Right atrium auricular region (tissue), 2 donors: ENCODE results near the gene OSCP1. TPM values are rescaled to one million over a fixed set of nuclear protein-coding genes. Genes with fewer than 3 reads are reported as not detected.

ENCODE experiments used
- DNase-seq: peaks from one replicate; pipeline ENCODE4 v3.0.0-alpha.2; 2019; ENCODE audit warnings: low spot score
- H3K27ac ChIP-seq, 2 donors: fragments of 200-600 bp; sonication (generic); 1 replicate in 1 of 2; 2 replicates in 1 of 2; pipeline ENCODE4 v1.5.1; 2016 to 2019
- H3K27me3 ChIP-seq, 2 donors: fragments of 200-600 bp; sonication (generic); one replicate each; pipeline versions ENCODE4 v1.5.1 to v1.6.0; 2017 to 2019
- H3K36me3 ChIP-seq: fragments of 200-600 bp; sonication (generic); one replicate; pipeline ENCODE4 v1.5.1; 2016
- H3K4me1 ChIP-seq, 2 donors: fragments of 200-600 bp; sonication (generic); one replicate each; pipeline versions ENCODE4 v1.5.1 to v1.6.0; 2017 to 2019
- H3K4me3 ChIP-seq, 2 donors: fragments of 200-600 bp; sonication (generic); 1 replicate in 1 of 2; 2 replicates in 1 of 2; pipeline ENCODE4 v1.5.1; 2017 to 2019; ENCODE audit warnings: mild to moderate bottlenecking in 1 of 2, moderate library complexity in 1 of 2
- H3K9me3 ChIP-seq, 2 donors: fragments of 200-600 bp; sonication (generic); one replicate each; pipeline ENCODE4 v1.5.1; 2019
- CTCF ChIP-seq, 2 donors: fragments of 200-600 bp; sonication (generic); IDR thresholded peaks; one replicate each; pipeline ENCODE4 v1.5.1; 2019; ENCODE audit warnings: antibody characterized with exemption in 2 of 2
- total RNA-seq, 2 donors: library from RNA; depleted of rRNA; stranded (reverse); fragments of >200 nt; gene quantifications; one replicate each; pipeline ENCODE4 v1.1.0, GENCODE V29; 2016

The OSCP1 gene
- total RNA-seq, 2 donors from 2014 or later: 4.9 to 7.9 TPM

DNA sequence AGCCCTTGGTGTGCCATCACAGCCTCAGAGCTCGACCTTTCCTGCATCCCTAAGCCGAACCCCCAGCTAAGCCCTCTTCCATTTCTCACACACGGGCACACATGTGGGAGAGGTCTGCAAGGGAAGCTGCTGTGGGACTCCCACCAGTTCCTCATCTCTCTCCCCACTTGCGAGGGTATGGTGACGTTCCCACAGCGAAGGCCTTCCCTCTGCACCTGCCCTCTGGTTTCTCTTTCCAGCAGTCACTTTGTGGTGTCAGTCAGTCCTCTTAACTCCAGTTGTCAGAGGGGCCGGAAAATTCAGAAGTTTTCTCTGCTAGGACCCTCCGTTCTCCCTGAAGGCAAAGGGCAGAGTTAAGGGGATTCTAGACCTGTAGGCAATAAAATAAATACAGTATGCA lies 59.0 kb downstream of the OSCP1 start:
- Histone ChIP-seq H3K4me3 (no peak overlapping the region), H3K27ac (no peak overlapping the region), H3K27me3 (no peaks in the 10 kb centered on the region), H3K4me1 (peaks cover 0 to 38% of the 10 kb centered on the region in 2 donors), H3K9me3 (no peaks in the 10 kb centered on the region), H3K36me3 (peaks cover 33% of the 10 kb centered on the region)
- DNase-seq: no peak
- TF ChIP-seq CTCF (IDR thresholded peaks at IDR 0.05): no peak

GRCh38 chr1:36390411-36390810 lies 59.8 kb downstream of the OSCP1 start:
- no peak for TF ChIP-seq CTCF (IDR thresholded peaks at IDR 0.05)
- Histone ChIP-seq H3K4me3 (no peak overlapping the region), H3K36me3 (peaks cover 33% of the 10 kb centered on the region), H3K9me3 (no peaks in the 10 kb centered on the region), H3K27ac (no peak overlapping the region), H3K4me1 (peaks cover 0 to 35% of the 10 kb centered on the region in 2 donors), H3K27me3 (no peaks in the 10 kb centered on the region)
- DNase-seq: no peak

DNA sequence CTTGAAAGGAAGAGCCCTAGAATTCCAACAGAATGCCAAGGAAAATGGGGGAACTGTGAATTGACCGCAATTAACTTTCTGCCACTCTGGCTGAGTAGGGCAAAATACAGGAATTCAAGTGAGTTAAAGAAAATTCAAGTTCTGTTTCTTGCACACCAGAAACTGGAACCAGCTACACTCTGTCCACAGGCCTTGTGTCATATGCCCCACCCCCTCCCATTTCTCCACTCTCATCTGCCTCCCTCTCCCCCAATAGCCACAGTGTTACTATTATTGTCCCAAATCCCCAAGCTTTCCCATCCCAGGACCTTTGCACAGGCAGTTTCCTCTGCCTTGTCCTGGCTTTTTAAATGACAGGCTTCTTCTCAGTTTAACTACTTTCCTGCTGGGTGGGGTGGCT lies 60.3 kb downstream of the OSCP1 start:
- Histone ChIP-seq H3K36me3 (peaks cover 33% of the 10 kb centered on the region), H3K9me3 (no peaks in the 10 kb centered on the region), H3K4me3 (no peak overlapping the region), H3K4me1 (peaks cover 0 to 36% of the 10 kb centered on the region in 2 donors), H3K27ac (peak overlapping the region in 1 of 2 donors; percentile 94), H3K27me3 (no peaks in the 10 kb centered on the region)
- TF ChIP-seq CTCF (IDR thresholded peaks at IDR 0.05): no peak
- no peak for DNase-seq

DNA sequence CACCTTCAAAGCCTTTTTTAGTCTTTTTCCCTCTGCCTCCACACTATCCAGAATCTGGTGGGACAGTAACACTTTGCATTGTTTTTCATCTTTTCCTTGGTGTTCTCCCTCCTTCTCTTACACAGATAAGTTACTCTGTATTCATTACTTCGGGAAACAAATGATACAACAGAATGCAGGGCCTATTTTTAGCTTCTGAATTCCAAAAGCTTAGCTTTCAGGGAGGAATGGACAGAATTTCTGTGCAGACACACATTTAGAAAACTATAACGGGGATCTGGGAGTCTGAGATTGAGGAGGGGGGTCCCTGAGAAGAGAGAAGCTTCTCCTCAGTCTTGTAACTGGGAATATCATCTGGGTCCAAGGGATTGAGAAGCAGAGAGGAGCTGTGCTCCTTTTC lies 61.0 kb downstream of the OSCP1 start:
- no peaks in the 10 kb centered on the region for H3K9me3 ChIP-seq
- peaks cover 0 to 43% of the 10 kb centered on the region in 2 donors for H3K4me1 ChIP-seq
- H3K27ac ChIP-seq: peak overlapping the region; percentile 25 to 94
- no peak overlapping the region for H3K4me3 ChIP-seq
- no peak for DNase-seq
- H3K36me3 ChIP-seq: peaks cover 33% of the 10 kb centered on the region
- TF ChIP-seq CTCF (IDR thresholded peaks at IDR 0.05): no peak
- no peaks in the 10 kb centered on the region for H3K27me3 ChIP-seq

DNA sequence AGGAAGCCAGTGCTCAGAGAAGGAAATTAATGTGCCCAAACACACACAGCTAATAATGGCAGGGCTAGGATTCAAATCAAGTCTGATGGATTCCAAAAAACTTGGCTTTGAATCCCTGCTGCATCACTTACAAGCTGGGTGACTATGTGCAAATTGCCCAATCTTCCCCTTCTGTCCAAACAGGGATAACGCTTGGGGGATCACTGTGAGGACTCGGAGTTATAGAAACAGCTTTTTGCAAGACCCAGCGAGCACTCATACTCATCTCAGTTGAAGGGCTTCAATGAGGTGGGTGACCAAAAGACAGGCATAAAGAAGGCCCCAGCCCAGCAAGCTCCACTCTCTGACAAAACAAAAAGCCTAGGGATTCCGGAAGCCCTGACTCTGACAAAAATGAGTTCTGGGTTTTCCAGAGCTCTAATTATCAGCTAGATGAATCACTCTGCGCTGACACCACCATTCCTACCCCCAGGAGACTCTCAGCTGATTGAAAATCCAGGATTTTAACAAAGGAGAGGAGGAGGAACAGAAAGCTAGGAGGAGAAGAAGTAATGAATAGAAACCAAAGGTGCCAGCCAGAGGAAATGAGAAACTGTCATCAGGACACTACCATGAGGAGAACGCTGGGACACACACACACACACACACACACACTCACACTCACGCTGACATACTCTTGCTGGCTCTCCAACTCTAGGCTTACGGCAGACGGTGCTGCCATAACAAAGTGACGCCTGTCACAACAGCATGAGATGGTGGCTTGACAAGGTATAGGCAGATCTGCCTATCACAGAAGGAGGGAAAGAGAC lies 62.9 kb downstream of the OSCP1 start:
- Histone ChIP-seq H3K27me3 (no peaks in the 10 kb centered on the region), H3K4me3 (peak overlapping the region in 1 of 2 donors; percentile 76), H3K4me1 (peaks cover 0 to 62% of the 10 kb centered on the region in 2 donors), H3K27ac (peak overlapping the region; percentile 94 to 98), H3K36me3 (peaks cover 14% of the 10 kb centered on the region), H3K9me3 (no peaks in the 10 kb centered on the region)
- DNase-seq: peak; percentile 71
- no peak for TF ChIP-seq CTCF (IDR thresholded peaks at IDR 0.05)
